HG02884 (cell line): ENCODE results near the gene CD58.
"Not testable (repeated sequence)": the region's sequence is repeated elsewhere in the genome, so short reads cannot be mapped to it uniquely, and the experiment has no call there.

ENCODE experiments used
- ATAC-seq: cut with Tn5 transposase; IDR thresholded peaks from one replicate; pipeline ENCODE4 v1.9.1; 2021; ENCODE audit warnings: mild to moderate bottlenecking, moderate library complexity; ENCODE audit not compliant: unreplicated experiment

CD58 gene

DNA sequence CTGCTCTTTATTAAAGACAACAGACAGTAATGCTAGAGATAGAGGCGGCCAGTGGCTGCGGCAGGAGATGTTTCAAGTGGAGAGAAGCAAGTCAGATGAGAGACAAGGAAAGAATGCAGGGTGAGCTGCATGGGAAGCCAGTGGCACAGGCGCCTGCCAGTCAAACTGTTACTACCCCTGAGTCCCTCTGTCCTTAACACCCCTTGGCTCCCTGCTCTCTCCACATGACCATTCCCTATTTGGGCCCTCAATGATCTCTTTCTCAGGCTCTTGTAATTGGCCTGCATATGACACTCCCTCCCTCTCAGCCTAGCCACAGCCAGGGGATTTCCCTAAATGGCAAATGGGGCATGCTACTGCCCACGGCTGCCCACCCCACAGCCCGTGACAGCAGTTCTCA is 22.6 kb upstream of the CD58 start:
- not testable (repeated sequence) for ATAC-seq

DNA sequence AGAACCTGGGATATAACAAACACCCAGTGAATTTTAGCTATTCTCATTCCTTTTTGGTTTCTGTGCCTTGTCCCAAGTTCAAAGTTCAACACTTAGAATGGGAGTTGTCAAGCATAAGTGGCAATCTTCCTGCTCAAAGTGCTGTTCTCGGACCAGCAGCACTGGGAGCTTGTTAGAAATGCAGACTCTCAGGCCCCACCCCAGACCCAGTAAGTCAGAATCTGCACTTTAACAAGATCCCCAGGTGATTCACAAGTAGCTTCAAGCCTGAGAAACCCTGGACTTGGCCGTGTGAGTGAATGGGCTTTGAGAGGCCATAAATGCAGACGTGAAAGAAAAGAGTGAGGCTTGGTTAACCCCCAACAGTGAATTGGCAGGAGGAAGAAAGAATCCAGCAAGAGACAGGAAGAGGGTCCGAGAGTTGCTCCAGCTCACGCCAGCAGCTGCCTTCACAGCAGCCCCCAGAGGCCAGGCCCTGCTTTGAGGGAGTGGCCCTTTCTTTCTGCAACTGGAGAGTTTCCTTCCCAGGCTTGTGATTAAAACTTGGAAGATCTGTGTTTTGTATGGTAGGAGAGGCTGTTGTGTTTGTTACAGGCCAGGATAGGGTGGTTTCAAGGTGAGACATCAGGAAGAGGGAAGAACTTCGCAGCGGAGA is 21.3 kb upstream of the CD58 start:
- not testable (repeated sequence) for ATAC-seq

DNA sequence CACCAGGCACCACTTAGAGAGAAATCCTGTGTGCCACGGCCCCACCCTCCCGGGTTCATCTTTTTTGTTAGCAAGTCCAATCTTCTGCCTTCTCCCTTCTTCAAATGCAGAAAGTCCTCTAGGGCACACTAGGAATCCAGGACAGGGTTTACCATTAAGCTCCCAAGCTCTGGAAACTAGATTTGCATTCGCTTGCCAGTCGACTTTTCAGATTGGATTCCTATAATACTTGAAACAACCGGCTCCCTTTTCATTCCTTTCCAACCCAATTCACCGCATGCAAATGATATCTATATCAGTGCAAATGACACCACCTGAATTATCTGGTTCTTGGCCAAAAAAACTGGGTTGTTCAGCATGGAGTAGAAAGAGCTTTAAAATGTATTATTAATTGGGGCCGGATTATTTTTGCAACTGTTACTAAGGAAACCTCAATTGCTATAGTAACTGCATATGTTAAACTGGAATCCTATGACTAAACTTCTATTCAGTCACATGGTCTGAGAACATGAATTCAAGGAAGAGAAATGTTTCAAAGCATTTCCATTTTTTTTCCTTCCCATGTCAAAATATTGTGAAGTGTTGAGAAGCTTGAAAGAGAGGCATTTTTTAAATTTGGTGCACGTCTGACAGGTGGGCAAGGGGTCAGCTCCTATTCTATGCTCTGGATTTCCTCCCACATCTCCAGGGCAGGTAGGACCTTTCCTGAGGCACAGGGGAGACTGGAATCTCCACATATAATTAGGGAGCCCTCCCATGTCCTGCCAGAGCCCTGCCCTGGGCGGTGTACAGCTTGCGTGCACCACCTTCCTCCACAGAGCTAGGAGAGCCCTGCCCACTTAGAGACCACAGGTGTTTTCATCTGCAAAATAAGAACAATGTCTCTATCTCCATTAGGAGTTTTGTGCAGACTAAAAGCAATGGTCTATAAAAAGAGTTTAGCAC is 20.5 kb upstream of the CD58 start:
- not testable (repeated sequence) for ATAC-seq

DNA sequence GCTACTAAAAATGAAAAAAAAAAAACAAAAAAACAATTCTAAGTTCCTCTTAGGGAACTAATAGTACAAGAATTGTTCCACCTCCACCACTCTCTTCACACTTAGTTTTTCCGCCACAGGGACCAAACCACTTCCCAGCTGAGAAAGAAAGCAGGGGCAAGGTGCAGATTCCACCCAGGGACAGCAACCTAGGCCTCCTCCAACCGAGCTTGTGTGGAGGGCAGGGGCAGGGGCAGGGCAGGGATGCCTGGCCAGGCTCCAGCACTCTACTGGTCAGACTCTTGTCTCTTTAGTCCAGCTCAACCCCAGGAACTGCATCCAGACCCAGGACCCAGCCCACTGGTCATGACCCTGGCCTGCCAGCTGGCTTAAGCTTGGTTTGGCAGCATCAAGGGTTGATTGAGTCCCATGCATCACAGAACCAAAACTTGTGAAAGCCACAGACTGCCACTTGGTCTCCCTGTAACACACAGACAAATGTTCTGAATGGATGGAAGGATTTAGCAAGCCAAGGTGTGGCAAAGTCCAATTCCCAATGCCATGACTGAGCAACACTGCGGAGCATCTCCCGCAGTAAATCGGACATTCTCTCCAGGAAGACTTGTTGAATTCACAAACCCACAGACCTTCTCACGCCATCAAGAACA is 19.7 kb upstream of the CD58 start:
- ATAC-seq, result not testable (repeated sequence)

DNA sequence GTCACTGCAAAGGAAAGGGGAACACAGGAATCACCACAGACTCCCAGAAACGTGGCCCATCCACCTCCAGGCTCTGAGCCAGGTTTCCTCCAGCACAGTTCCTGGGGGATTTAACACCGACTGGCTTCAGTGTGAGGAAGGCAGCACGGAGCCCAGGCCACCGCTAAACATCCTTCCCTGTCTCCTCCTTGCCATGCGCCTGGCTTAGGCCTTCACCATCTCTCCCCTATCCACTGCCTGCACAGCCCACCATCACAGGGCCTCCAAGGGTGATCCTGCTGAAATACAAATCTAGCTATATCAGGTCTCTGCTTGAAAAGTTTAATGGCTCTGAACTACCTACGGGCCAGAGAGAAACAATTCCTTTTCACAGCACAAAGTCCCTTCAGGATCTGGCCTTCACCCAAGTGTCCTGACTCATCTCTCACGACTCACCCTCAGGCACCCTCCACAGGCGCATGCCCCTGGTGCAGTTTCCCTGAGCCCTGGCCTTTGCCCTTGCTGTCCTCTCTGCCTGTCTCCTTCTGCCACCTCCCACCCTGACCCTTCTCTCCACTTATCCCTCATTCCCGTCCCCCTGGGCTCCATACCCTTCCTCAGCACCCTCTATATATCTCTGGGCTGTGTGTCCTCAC is 18.4 kb upstream of the CD58 start:
- not testable (repeated sequence) for ATAC-seq

DNA sequence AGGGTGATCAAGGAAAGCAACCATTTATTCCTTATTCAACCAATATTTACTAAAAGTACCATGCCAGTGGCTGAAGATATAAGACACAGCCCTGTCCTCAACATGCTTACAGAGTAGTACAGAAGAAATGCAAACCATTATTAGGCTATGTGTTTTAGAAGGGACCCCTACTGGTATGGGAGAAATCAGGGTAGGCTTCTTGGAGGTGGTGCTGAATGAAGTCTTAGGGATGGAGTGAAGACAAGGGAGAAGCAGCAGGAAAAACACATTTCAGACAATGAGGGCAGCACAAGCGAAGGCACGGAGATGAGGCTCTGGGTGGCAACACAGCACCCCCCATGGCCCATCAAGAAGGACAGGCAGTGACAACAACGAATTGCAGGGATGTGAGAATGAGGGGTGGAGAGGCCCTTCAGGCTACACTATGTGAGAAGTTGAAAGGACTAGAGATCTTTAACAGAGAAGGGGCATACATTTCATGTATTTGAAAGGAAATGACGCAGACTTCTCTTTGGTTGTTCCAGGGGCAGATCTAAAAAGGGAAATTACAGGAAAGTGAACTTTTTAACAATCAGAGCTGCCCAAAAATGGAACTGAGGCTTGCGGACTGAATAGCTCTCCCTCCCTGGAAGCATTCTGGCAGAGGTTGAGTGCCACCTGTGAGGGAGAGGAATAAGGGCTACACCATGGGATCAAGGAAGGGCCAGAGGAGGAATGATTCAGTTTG is 16.8 kb upstream of the CD58 start:
- ATAC-seq, result no peak

DNA sequence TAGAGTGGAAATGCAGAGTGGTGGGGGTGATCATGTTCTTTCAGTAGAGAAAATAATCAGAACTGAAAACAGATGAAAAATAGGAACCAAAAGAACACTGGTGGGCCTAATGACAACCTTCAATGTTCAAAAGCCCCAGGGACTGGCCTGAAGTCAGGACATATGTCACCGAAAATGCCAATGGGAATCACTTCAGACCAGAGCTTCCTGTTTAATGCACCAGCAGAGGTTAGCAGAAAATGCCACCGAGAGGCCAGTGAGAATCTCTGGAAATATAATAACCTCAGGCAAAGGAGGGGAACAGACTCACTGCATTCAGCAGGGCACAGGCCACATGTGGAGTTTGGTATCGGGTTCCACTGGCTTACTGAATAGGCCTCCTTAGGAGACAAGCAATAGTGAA is 15.9 kb upstream of the CD58 start:
- ATAC-seq, result peak; percentile 65

DNA sequence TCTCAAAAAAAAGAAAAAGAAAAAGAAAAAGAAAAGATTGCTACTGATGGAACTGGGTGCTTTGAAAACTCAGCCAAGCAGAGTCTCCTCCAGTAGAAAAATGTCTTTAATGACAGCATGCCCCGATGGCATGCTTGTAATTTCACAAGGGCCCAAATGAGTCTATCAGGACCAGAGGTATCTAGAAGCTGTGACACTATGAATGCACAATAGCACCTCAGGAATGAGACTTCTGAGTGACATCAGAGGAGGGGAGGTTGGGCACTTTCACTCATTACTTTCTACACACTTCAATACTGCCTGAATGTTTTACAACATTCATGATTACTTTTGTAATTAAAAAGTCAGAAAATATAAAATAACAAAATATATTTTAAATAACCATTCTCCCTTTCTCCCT is 15.1 kb upstream of the CD58 start:
- peak; percentile 48 for ATAC-seq

DNA sequence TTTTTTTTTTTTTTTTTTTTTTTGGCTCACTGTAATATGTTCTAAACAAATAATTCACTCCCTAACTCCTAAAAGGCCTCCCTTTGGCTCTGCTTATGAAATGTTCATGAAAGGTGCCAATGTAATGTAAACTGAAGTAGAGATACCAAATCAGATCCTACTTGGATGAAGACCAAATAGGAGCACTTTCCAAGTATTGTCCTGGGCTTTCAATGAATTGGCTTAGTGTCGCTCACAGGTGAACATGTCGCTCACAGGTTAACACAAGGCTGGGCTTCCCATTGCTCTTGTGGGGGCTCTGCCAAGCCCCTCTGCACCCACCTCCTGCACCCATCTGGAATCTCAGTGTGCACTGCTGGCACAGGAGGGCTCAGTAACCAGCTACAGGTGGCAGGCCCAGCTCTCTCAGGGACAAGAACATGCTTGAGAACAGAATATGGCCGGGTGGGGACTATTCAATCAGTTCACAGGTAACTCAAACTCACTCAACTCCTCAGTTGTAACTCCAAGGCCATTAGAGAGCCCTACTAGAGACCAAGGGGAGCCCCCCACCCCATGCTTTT is 10.6 kb upstream of the CD58 start:
- no peak for ATAC-seq

DNA sequence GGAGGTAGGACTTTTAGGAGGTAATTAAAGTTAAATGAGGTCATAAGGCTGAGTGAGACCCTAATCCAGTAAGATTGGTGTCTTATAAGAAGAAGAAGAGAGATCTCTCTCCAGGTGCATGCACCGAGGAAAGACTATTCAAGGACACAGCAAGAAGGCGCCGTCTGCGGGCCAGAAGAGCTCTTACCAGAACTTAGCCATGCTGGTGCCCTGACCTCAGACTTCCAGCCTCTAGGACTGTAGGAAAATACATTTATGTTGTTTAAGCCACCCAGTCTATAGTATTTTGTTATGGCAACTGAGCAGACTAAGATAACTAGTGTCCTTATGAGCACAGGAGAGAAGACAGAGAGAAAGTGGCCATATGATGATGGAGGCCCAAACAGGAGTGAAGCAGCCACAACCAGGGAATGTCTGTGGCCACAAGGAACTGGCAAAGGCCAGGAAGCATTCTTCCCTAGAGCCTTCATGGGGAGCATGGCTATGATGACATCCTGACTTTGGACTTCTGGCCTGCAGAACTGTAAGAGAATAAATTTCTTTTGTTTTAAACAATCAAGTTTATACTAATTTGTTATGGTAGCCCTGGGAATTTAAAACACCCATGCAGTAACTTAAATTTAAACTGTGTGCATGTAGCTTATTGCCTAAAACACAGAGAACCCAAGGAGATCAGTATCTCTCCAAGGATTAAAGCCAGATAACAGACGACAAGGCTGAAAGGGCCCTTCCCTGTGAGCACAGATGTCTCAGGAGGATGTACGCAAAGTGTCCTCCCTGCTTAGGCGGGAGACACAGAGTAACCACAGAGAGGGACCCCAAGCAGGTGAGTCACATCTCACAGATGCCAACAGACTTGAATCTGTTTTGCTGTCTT is 9.9 kb upstream of the CD58 start:
- no peak for ATAC-seq

DNA sequence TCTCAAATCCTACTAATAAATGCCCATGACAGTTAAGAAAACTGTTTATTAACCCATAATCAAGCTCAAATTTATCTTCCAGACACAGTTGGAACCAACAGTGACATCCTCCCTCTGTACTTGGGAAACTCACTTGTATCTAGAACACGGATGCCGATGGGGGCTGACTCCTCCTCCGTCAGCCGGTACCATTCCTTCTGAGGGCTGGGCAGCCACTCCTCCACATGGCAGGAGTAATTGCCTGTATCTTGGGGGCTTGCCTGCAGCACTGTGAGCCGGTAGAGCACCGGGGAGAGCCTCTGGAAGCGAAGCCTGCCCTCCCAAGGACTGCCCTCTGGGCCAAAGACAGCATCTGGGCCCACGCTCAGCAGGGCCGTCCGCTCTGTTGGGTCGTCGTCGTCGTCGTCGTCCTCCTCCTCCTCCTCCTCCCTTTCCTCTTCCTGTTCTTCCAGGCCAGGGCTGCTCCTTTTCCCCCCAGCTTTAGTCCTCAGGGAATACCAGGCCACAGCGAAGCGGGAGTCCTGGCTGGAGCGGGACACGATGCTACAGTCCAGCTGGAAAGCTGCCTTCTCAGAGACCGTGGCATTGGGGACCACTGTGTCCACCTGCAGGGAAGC is 8.5 kb upstream of the CD58 start:
- ATAC-seq, result no peak

DNA sequence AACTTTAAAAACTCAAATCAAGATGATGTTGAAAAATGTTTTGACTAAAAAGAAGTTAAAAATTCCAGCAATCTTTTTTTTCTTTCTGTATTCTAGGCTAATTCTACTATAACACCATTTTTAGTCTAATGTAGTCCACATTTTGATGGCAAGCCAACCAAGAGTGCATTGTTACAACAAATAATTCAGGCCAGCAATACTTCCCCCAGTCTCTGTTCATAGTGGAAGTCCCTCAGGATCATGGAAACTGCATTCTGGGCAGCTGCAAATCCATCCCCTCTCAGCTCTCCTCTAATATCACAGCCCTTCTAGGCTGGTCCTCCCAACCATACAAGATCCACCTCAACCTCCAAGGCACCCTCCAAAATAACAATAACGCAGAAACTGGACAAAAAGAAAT is 7.8 kb upstream of the CD58 start:
- no peak for ATAC-seq

DNA sequence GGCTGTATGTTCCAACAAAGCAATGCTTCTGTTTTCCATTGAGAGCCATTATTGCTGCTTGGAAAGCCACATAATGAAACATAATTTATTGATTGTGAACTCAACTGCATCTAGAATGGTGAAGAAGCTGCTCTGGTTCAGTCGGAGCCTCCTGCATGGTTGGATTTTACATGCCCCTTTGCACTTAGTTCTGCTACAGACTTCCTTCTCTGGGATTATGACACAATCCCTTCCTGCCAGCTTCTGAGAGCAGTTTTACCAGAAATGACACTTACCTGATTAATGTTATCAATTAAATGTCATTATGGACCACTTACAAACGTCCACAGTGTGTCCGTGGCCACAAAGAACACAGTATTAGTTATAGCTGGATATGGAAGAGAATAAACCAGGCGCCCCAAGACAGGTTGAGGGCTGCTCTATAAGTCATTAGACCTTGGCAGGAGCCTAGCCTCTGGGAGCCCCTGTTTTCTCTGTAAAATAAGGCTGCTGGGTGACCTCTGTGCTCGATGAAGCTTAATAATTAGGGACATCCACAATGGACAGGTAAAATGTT is 7.0 kb upstream of the CD58 start:
- ATAC-seq, result no peak

DNA sequence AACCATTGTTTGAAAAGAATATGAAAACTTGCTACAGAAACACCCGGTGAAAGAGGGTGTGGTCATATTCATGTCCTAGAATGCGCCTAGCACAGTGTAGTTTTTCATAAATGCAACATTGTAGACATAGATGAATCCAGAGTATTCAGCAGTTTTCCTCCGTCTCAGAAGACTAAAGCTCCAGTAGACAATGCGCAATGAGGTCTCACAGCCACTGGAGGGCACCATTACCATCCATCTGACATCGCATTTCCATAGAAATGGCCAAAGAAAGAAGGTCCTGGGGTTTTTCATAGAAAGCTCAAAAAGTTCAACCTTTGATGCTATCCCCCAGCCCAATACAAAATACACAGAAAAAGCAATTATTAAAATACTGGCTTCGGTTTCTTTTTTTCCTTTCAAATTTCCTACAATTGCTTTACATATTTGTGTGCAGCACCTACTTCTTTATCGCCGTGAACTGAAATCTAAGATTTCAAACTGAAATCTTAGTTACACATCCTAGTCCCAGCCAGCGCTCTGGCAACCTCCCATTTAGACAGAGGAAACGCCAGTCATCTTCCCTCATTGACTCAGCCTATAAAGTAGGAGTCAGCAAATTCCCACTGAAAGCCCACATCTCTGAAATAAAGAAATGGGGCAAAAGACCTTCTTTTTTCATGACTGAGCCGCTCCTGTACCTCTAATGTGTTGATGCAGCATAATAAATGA is 3.9 kb upstream of the CD58 start:
- ATAC-seq, result no peak

DNA sequence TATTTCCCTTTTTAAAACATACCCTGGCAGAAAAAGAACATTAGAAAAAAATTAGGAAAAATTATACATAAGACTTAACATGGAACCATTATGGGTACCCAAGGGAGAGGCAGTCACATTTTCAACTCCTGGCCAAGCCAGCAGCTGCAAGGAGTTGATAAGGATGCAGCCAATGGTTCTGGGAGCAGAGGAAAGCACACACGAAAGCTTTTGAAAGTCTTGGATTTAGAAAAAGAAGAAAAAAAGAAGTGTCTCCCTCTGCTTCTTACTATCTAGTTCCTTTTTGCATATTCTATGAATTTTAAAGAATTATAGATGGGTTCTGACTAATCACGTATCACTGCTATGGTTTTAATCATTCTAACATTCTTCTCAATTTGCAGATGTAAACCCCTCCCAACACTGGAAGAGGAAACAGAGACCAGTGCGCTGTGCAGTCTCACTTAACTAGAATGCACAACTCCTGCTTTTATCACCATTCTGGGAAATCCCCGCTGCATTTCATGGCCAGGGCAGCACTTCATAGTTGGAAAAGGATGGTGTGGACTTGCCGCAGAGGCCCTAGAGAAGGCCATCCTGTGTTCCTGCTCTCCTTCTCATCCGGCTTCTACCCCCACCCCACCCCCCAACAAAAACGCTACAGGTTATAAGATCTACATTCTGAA is 2.7 kb upstream of the CD58 start:
- no peak for ATAC-seq

DNA sequence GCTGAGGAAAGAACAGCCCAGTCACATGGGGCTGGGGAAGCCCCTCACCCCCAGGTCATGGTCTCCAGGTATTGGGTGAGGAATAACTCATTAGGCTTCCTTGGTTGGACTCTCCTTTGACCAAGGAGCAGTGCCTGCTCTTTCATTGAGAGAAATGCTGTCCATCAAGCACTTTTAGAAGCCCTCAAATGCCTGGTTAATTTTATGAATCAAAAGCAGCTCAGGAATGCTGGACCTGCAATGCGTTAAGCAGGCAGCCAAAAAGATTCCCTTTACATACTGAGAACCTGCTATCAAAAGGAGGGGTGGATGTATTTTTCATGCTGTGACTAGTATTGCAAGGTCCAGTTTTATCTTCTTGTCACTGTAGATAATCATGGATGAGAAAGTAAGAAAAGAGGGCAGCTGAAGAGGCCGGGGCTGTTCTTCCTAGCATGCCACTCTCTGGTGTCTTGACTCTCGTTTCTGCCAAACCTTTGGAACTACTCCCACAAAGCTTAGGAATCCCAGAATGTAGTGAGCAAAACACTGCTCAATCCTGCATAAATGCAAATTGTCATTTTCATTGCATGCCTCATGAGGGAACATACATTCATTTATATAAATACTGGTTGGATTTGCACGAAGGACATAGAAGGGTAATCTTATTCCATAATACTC is 2.1 kb upstream of the CD58 start:
- no peak for ATAC-seq

DNA sequence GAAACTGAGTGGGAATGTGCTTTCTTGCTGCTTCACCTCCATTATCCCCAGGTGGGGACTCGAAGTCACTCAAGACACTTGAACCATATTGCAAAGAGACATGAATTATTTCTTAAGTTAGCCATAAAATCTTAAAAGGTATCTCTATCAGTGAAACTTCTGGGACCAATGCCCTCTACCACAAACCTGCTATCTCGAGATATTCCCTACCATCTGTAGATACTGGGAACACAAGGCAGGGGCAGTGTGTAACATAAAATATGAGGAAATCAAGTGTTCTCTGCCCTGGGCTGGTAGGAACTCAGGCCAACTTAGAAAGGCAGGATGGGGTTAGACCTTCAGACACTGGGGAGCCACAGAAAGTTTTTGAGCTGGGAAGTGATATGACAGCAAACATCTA is 1.3 kb upstream of the CD58 start:
- no peak for ATAC-seq
